ENCODE measurements around the gene PHF21A.

Gene PHF21A

DNA sequence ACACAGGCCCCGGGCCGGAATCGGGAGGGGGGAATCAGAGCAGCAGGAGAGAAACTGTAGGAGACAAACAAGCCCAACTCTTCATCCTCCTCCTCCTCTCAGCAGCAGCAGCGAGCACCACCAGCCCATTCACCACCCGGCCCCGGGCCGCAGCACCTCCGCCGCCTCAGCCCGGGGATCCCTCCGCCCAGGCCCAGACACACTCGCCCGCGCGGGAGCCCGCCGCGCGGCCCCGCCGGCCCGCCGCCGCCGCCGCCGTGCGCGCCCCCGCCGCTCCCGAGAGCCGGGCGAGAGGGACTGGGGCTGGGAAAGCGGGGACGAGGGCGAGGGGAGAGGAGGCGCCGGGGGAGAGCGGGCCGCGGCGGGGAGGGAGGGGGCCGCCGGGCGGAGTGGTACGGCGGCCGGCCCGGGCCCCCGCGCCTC, at the start of gene PHF21A:
TSS of gene PHF21A (minus strand) at position 154 of the 423 bp plus-strand sequence. CDS start 37,235 bp downstream, outside the sequence.
- H3K9me3 Mint-ChIP-seq, result no peaks in the 10 kb centered on the region
- peak within 1 kb of the TSS; percentile 90 to 96 for H3K4me3 Mint-ChIP-seq
- H3K27me3 Mint-ChIP-seq, result no peaks in the 10 kb centered on the region
- ATAC-seq (peak; percentile 85), DNase-seq (peak; percentile 93)
- peak within 1 kb of the TSS; percentile 74 to 92 for H3K27ac Mint-ChIP-seq
- peaks cover 39% of the 10 kb centered on the region for H3K4me1 Mint-ChIP-seq

DNA sequence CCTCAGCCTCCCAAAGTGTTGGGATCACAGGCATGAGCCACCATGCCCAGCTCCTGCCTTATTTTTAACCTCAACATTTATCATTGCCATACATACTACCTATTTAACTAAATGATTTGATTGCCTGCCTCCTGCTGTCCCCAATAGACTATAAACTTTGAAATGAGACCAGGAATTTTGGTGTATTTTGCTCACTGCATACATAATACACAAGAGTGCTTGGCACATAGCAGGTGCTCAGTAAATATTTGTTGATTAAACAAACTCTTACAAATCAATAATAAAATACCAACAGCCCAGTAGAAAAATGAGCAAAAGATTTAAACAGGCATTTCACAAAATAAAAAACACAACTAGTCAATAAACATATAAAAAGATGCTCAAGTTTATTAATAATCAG, 49.5 kb upstream of the PHF21A start:
- Mint-ChIP-seq H3K4me1 (no peaks in the 10 kb centered on the region), H3K27ac (no peak overlapping the region), H3K9me3 (no peaks in the 10 kb centered on the region), H3K27me3 (peaks cover 52% of the 10 kb centered on the region), H3K4me3 (no peak overlapping the region)
- DNase-seq, result no peak
- ATAC-seq, result no peak

- ATAC-seq, result peak; percentile 94
- Mint-ChIP-seq H3K4me3 (no peak overlapping the region), H3K27ac (peak overlapping the region in 1 of 2 donors; percentile 35), H3K9me3 (no peaks in the 10 kb centered on the region), H3K4me1 (peaks cover 9% of the 10 kb centered on the region), H3K27me3 (peaks cover 59% of the 10 kb centered on the region)
- DNase-seq, result peak; percentile 8 to 43
These were observed 41.4 kb upstream of the PHF21A start for GRCh38 chr11:46162700-46163099.

GRCh38 chr11:46161201-46161600, 39.9 kb upstream of the PHF21A start:
- Mint-ChIP-seq H3K27ac (no peak overlapping the region), H3K9me3 (no peaks in the 10 kb centered on the region), H3K4me3 (no peak overlapping the region), H3K27me3 (peaks cover 52% of the 10 kb centered on the region), H3K4me1 (peaks cover 9% of the 10 kb centered on the region)
- ATAC-seq, result no peak
- DNase-seq, result no peak

- no peak overlapping the region for H3K27ac Mint-ChIP-seq
- H3K4me1 Mint-ChIP-seq, result peaks cover 9% of the 10 kb centered on the region
- peaks cover 48% of the 10 kb centered on the region for H3K27me3 Mint-ChIP-seq
- ATAC-seq (no peak), DNase-seq (no peak)
- H3K9me3 Mint-ChIP-seq, result no peaks in the 10 kb centered on the region
- H3K4me3 Mint-ChIP-seq, result no peak overlapping the region
These were observed 38.8 kb upstream of the PHF21A start for GRCh38 chr11:46160100-46160499.

DNA sequence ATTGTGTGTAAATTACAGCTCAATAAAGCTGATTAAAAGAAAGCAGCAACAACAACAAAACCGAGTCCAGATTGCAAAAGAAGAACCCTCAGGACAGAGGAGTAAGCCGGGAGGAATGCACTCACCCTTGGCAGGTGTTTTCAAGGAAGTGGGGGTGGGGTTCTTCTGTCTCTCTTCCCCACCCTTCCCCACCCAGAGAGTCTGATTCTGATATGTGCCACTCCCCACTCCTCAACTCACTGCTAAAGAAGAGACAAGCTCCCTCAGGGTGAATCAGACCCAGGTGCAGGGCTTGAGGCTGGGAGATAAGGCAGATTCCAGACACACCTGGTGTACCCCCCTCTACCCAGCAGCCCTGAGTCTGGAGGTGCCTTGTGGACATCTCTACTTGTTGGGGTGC, 38.4 kb upstream of the PHF21A start:
- ATAC-seq (no peak), DNase-seq (no peak)
- Mint-ChIP-seq H3K9me3 (no peaks in the 10 kb centered on the region), H3K4me3 (no peak overlapping the region), H3K27ac (no peak overlapping the region), H3K27me3 (peaks cover 48% of the 10 kb centered on the region), H3K4me1 (peaks cover 9% of the 10 kb centered on the region)

GRCh38 chr11:46149826-46150225, 28.6 kb upstream of the PHF21A start:
- DNase-seq, result no peak
- Mint-ChIP-seq H3K4me1 (peaks cover 8% of the 10 kb centered on the region), H3K4me3 (no peak overlapping the region), H3K27me3 (peaks cover 8% of the 10 kb centered on the region), H3K9me3 (peaks cover 6 to 7% of the 10 kb centered on the region in 2 donors), H3K27ac (no peak overlapping the region)
- peak; percentile 45 for ATAC-seq

DNA sequence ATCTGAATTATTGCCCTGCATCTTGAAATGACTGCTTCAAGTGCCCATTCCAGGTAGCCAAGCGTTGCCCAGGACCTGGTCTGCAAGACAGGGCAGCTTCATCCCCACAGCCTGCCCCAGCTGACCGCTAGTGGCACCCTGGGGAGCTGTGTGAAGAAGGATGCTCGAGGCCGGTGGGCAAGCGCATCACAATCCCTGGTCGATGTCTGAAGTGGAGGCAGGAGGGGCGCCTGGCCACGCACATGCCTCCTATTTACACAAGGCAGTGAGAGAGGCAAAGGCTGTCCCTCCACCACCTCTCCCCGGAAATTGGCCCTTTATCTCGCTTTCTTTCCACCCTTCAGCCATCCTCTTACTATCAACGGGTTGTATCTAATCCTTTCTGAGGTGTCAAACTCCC, 28.1 kb upstream of the PHF21A start:
- H3K4me3 Mint-ChIP-seq, result no peak overlapping the region
- H3K9me3 Mint-ChIP-seq, result peaks cover 6 to 7% of the 10 kb centered on the region in 2 donors
- no peak overlapping the region for H3K27ac Mint-ChIP-seq
- H3K27me3 Mint-ChIP-seq, result peaks cover 8% of the 10 kb centered on the region
- ATAC-seq (no peak), DNase-seq (no peak)
- H3K4me1 Mint-ChIP-seq, result peaks cover 8% of the 10 kb centered on the region

- DNase-seq (no peak), ATAC-seq (no peak)
- no peak overlapping the region for H3K4me3 Mint-ChIP-seq
- H3K27ac Mint-ChIP-seq, result no peak overlapping the region
- H3K9me3 Mint-ChIP-seq, result no peaks in the 10 kb centered on the region
- H3K4me1 Mint-ChIP-seq, result peaks cover 3% of the 10 kb centered on the region
- peaks cover 8% of the 10 kb centered on the region for H3K27me3 Mint-ChIP-seq
These were observed 23.5 kb upstream of the PHF21A start for GRCh38 chr11:46144741-46145140.

DNA sequence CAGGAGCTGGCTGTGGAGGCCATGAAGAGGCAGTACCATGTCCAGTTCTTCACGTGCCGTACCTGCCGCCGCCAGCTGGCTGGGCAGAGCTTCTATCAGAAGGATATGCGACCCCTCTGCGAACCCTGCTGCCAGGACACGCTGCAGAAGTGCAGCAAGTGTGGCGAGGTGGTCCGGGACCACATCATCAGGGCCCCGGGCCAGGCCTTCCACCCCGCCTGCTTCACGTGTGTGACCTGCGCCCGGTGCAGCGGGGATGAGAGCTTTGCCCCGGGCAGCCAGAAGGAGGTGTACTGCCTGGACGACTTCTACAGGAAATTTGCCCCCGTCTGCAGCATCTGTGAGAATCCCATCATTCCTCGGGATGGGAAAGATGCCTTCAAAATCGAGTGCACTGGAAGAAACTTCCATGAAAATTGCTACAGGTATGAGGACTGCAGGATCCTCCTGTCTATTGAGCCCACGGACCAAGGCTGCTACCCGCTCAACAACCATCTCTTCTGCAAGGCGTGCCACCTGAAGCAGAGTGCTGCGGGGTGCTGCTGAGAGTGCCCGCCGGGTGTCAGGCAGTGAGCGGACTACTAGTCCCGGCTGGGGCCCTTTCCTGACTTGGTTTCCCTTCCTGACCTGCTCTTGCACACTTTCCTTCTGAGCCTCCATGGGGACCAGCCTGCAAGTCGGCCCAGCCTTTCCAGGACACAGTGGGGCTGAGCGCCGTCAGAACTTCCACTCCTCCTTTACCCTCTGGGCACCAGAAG, 22.0 kb upstream of the PHF21A start:
- DNase-seq (no peak), ATAC-seq (no peak)
- peaks cover 8% of the 10 kb centered on the region for H3K27me3 Mint-ChIP-seq
- no peak overlapping the region for H3K4me3 Mint-ChIP-seq
- no peak overlapping the region for H3K27ac Mint-ChIP-seq
- no peaks in the 10 kb centered on the region for H3K4me1 Mint-ChIP-seq
- no peaks in the 10 kb centered on the region for H3K9me3 Mint-ChIP-seq

DNA sequence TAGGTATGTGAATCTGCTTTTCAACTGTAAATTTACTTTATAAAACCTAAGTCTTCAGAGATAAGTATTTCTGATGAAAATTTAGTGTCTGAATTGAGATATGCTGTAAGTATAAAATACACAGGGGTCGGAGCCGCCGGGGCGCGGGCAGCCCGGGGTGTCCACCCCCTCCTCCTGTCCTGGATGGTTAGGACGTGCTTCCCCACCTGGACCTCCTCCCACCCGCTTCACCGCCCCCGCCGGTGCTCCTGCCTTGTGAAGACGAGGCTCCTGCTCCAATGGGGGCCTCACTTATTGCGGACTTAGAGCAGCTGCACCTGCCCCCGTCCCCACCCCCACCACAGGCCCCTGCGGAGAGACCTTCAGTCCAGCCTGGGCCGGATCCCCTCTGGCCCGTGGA, 21.3 kb upstream of the PHF21A start:
- no peak overlapping the region for H3K4me3 Mint-ChIP-seq
- no peak overlapping the region for H3K27ac Mint-ChIP-seq
- ATAC-seq, result no peak
- no peaks in the 10 kb centered on the region for H3K9me3 Mint-ChIP-seq
- no peak for DNase-seq
- H3K4me1 Mint-ChIP-seq, result no peaks in the 10 kb centered on the region
- peaks cover 8% of the 10 kb centered on the region for H3K27me3 Mint-ChIP-seq

DNA sequence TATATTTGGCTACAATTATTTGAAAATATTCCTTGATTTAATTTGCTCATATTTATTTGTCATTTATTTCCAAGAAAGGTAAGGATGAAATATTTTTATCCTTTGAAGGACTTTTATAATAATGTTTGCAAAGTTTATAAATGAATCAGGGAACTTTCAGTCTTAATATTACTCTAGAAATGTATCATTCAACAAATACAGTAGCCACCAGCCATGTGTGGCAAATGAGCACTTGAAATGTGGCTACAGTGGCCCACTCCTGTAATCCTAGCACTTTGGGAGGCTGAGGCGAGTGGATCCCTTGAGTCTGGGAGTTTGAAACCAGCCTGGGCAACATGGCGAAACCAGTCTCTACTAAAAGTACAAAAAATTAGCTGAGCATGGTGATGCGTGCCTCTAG, 20.3 kb upstream of the PHF21A start:
- Mint-ChIP-seq H3K4me3 (no peak overlapping the region), H3K9me3 (no peaks in the 10 kb centered on the region), H3K4me1 (no peaks in the 10 kb centered on the region), H3K27me3 (peaks cover 3% of the 10 kb centered on the region), H3K27ac (no peak overlapping the region)
- DNase-seq (no peak), ATAC-seq (no peak)

- H3K4me3 Mint-ChIP-seq, result no peak overlapping the region
- H3K27ac Mint-ChIP-seq, result no peak overlapping the region
- no peaks in the 10 kb centered on the region for H3K4me1 Mint-ChIP-seq
- no peaks in the 10 kb centered on the region for H3K9me3 Mint-ChIP-seq
- ATAC-seq (no peak), DNase-seq (no peak)
- H3K27me3 Mint-ChIP-seq, result no peaks in the 10 kb centered on the region
These were observed 13.3 kb upstream of the PHF21A start for GRCh38 chr11:46134540-46134939.

DNA sequence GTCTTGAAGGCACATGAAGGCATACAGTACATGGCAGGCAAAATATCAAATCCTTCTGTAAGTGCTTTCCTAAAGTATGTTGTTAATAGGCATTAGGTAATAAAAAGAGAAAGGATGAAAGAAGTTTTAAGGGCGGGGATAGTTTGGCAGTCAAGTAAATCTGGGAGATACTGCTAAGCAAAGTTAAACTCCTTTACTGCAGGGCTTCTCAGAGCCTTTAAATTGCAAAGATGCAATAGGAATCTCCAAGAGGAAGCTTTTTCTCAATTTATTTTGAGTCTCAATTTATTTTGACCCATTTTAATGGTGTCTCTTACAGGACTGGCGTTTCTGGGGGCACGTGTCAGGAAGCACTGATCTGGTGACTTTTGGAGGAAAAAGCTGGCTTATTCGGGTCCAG, 12.8 kb upstream of the PHF21A start:
- no peak for ATAC-seq
- Mint-ChIP-seq H3K27ac (no peak overlapping the region), H3K9me3 (no peaks in the 10 kb centered on the region), H3K27me3 (no peaks in the 10 kb centered on the region), H3K4me1 (no peaks in the 10 kb centered on the region), H3K4me3 (no peak overlapping the region)
- DNase-seq, result no peak

- DNase-seq (no peak), ATAC-seq (no peak)
- Mint-ChIP-seq H3K4me3 (no peak overlapping the region), H3K27me3 (no peaks in the 10 kb centered on the region), H3K27ac (no peak overlapping the region), H3K9me3 (no peaks in the 10 kb centered on the region), H3K4me1 (no peaks in the 10 kb centered on the region)
These were observed 11.9 kb upstream of the PHF21A start for GRCh38 chr11:46133119-46133518.

DNA sequence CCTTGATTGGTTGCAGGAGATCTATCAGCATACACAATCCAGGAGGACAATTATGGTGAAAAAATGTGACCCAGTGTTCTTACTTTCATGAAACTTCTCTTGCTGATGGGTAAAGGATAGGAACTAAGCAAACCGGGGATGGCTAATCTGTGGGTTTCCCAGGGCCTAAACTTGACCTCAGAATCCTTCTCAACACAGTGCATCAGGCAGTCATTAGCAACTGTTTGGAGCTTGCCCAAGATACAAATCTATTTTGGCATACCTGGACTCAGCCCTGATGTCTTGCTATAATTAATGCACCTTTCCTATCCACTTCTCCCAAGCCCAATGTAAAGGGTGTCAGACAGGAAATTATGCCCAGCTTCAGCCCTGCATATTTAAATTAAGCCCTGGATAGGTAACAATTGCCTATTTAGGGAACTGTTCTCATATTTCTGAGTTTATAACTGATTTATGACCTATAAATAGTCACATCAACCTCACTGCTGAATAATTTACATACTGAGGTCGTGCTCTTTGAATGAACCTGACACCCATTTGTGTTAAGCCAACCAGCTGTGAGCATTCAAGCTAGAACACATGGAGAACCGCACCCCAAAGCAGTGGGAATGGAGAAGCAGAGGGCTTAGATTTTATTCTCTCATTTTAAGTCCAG, 9.2 kb upstream of the PHF21A start:
- H3K4me1 Mint-ChIP-seq, result peaks cover 12% of the 10 kb centered on the region
- no peak for ATAC-seq

More for the DNA sequence above, 9.2 kb upstream of the PHF21A start:
- Mint-ChIP-seq H3K27ac (no peak overlapping the region), H3K9me3 (no peaks in the 10 kb centered on the region), H3K27me3 (no peaks in the 10 kb centered on the region), H3K4me3 (no peak overlapping the region)
- DNase-seq, result no peak
